Stimulated activated CD8-positive, alpha-beta memory T cell treated with anti-CD3 and anti-CD28 coated beads, Interleukin-15, amount 100 ng/mL, for 1 hour (primary cell): ENCODE measurements around the gene SIMC1.

ENCODE experiments used
- DNase-seq: peaks from one replicate; pipeline ENCODE4 v3.0.0-alpha.2; 2020; ENCODE audit warnings: low read depth

The SIMC1 gene

GRCh38 chr5:176389135-176390123 is 151.2 kb downstream of the SIMC1 start:
- DNase-seq: no peak

GRCh38 chr5:176391479-176391878 is 153.3 kb downstream of the SIMC1 start:
- DNase-seq: no peak

- no peak for DNase-seq
Measured at GRCh38 chr5:176391999-176392398, 153.8 kb downstream of the SIMC1 start.

GRCh38 chr5:176392526-176392925 is 154.3 kb downstream of the SIMC1 start:
- DNase-seq: no peak

GRCh38 chr5:176394096-176394495 is 155.9 kb downstream of the SIMC1 start:
- no peak for DNase-seq

- DNase-seq: no peak
Measured at GRCh38 chr5:176394881-176395675, 156.9 kb downstream of the SIMC1 start.
